B cell (primary cell): ENCODE results near the gene TEDC2.

Source experiments
- CTCF ChIP-seq: fragments of 200-600 bp; IDR thresholded peaks from one replicate; pipeline ENCODE4 v1.8.0; 2022; ENCODE audit warnings: antibody characterized with exemption, mild to moderate bottlenecking
- EZH2 ChIP-seq: IDR thresholded peaks from 2 replicates; pipeline ENCODE4 v1.6.1; 2012; ENCODE audit warnings: borderline replicate concordance, low read depth, mild to moderate bottlenecking, moderate library complexity, low read length; ENCODE audit not compliant: insufficient read depth, poor library complexity, severe bottlenecking

GRCh38 chr16:2425825-2426430, 34.0 kb upstream of the TEDC2 start:
- TF ChIP-seq CTCF, result no peak
- no peak for TF ChIP-seq EZH2
